Gastrocnemius medialis (tissue), 4 donors: ENCODE measurements around the gene KIRREL3.

Source experiments
- CTCF ChIP-seq, 5 experiments: fragments of 450-650 bp in 3 of 5; fragments of 200-600 bp in 2 of 5; sonication (generic) in 2 of 5; IDR thresholded peaks in 4 of 5; conservative IDR thresholded peaks in 1 of 5; 1 replicate in 4 of 5; 2 replicates in 1 of 5; pipeline ENCODE4 v1.5.1; 2016 to 2019; ENCODE audit warnings: antibody characterized with exemption in 5 of 5, mild to moderate bottlenecking in 3 of 5, moderate library complexity in 3 of 5
- POLR2A ChIP-seq, 2 donors: fragments of 450-650 bp; IDR thresholded peaks; one replicate each; pipeline ENCODE4 v1.6.1; 2017; ENCODE audit warnings: antibody characterized with exemption in 2 of 2, mild to moderate bottlenecking in 2 of 2, moderate library complexity in 2 of 2

DNA sequence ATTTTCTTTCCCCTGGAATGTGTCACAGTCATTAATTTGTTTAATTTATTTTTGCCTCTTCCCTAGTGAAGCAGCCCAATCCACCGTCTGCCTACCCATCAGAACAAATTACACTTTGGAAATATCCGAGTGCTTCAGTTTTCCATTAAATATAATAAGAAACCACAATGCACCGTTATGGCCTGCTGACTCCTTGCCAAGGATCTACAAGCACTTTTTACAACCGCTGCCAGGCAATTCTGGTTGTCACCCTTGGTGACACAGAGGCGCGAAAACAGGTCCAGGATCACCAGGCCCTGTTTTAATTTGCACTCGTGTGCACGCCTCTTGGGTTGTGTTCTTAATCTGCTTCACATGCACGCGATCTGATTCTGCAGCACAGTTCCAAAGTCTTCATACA, 43.9 kb downstream of the KIRREL3 start:
- TF ChIP-seq CTCF (IDR thresholded peaks at IDR 0.05 in 4 of 5, conservative IDR thresholded peaks at IDR 0.05 in 1 of 5) (no peak), POLR2A (IDR thresholded peaks at IDR 0.05) (no peak)
